GM13977 (cell line): ENCODE results near the gene ELOVL3.

Experiments
- DNase-seq: peaks from one replicate; pipeline ENCODE4 v3.0.0; 2012; ENCODE audit warnings: low spot score
- in situ Hi-C: fragments of 300-500 bp; cut with MboI; formaldehyde crosslinking; loops from one replicate; pipeline ENCODE4 v1.12.0; 2022; ENCODE audit warnings: low sequenced_read_pairs, low pct_unique_long_range_greater_than_20kb, mixed read lengths, inconsistent platforms; ENCODE audit not compliant: unreplicated experiment
- TF ChIP-seq, protein P1 (sequence below): IDR thresholded peaks from 2 replicates; pipeline ENCODE4 v1.5.1; 2012; ENCODE audit warnings: mild to moderate bottlenecking, control low read depth; ENCODE audit not compliant: insufficient read depth; ENCODE audit errors: extremely low read depth, missing control alignments

Gene ELOVL3

DNA sequence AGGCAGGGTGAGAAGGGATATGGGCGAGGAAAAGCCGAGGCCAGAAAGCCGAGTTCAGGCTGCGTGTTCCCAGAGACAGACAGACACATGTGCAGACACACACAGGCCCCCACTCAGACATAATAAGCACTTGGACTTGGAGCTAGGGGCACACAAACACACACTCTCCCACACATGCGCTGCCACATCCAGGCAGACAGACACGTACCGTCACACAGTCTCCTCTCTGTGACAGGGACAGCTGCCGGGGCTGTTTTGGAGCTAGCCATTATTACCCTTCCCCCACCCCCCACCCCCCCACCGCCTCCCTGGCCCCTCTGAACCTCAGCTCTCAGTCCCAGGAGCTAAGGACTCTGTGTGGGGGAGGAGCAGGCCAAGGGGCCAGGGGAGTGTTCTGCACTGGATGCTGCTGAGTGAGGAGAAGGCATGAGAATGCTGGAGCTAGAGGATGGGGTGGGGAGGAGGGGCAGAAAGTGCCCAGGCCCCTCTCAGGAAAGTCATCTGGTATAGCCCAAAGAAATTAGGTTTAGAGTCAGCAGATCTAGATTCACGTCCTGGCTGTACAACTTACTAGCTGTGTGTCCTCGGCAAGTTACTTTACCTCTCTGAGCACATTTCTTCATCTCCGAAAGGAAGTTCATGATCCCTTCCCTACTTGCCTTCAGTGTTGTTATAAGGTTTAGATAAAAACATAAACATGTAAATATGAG, 8.9 kb downstream of the ELOVL3 start:
- in situ Hi-C loops, result loop anchor here (25.0 kb wide), 1 partner anchor 352 kb away; no protein-coding TSS in a partner anchor
- TF ChIP-seq, protein P1, sequence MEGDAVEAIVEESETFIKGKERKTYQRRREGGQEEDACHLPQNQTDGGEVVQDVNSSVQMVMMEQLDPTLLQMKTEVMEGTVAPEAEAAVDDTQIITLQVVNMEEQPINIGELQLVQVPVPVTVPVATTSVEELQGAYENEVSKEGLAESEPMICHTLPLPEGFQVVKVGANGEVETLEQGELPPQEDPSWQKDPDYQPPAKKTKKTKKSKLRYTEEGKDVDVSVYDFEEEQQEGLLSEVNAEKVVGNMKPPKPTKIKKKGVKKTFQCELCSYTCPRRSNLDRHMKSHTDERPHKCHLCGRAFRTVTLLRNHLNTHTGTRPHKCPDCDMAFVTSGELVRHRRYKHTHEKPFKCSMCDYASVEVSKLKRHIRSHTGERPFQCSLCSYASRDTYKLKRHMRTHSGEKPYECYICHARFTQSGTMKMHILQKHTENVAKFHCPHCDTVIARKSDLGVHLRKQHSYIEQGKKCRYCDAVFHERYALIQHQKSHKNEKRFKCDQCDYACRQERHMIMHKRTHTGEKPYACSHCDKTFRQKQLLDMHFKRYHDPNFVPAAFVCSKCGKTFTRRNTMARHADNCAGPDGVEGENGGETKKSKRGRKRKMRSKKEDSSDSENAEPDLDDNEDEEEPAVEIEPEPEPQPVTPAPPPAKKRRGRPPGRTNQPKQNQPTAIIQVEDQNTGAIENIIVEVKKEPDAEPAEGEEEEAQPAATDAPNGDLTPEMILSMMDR, result no peak
- no peak for DNase-seq

DNA sequence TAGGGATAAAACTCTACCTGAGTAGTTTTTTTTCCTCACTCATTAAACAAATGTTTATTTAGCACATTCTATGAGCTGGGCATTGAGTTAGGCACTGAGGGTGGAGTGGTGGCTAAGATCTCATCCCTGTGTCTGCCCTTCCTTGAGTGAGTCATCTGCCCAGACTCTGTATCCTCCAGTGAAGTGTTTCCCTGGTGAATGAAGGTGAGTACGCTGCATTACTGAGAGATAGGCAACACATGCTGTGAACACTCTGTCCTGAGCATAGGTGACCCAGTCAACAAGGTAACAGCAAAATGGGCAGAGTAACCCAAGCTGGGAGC, 9.5 kb downstream of the ELOVL3 start:
- in situ Hi-C loops, result loop anchor here (25.0 kb wide), 1 partner anchor 352 kb away; no protein-coding TSS in a partner anchor
- TF ChIP-seq, protein P1, result no peak
- no peak for DNase-seq

DNA sequence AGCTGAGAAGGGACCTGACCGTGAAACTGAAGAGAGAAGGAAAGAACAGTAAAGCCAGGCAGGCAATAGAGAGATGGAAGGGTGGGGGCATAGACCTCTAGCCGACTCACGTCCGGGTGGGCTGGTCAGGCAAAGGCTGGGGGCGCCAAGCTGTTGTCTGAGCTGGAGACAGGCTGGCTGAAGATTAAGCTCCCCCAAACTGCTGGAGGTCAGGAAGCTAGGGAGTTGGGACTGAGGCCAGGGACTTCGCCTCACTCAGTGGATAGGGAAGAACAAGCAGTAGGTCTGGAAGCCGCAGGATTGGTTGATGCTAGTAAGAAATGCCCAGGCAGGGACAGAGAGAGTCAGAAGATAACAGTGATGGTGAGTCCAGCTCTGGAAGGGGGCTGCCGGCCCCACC, 9.9 kb downstream of the ELOVL3 start:
- TF ChIP-seq, protein P1, result no peak
- DNase-seq, result no peak
- in situ Hi-C loops, result loop anchor here (25.0 kb wide), 1 partner anchor 351 kb away; no protein-coding TSS in a partner anchor

DNA sequence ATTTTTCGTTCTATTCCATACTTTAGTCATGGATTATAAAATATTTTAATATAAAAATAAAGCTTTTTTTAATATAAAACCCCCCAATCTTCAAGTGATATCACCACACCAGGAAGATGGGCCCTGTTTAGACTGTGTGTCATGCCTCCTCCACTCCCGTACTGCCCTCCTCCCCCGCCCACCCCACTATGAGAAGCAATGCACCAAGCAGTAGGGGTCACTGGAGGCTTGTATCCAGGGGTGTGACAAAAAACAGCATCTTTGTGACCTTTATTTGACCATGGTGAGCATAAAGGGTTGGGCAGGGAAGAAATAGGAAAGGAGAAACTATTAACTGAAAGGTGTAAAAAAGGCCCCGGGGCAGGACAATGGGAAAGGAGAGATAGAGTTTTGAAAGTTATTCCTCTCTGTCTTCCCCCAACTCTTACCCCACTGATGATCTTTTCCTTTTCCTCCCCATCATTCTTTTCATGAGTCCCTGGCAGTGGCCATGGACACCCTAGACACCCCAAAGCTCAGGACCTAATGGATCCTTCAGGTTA, 11.7 kb downstream of the ELOVL3 start:
- in situ Hi-C loops, result loop anchor here (25.0 kb wide), 1 partner anchor 350 kb away; no protein-coding TSS in a partner anchor
- no peak for DNase-seq
- TF ChIP-seq, protein P1, result no peak

DNA sequence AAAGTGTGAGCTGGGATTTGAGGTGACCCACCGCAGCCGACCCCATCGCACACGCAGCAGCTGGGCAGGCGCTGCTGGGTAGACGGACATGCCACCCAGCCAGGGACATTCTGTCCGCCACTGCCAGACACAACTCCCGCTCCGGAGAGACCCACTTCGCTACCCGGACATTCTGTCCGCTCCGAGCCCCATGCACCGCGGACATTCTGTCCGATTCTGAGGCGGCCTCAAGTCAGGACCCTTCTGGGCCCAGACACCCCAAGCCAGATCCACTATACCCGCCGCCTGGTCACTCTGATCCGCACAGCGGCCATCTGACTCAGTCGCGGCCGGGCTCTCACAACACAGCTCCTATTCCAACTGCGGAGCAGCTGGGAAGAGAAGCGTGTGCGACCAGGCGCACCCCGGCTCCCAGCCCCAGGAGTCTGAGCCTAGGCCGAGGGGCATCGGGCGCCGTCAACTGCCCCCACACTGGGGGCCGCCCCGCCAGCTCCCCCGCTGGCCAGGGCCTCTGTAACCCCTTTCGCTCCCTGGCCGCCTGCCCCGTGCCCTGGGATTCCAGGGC, 14.4 kb downstream of the ELOVL3 start:
- in situ Hi-C loops, result loop anchor here (25.0 kb wide), 1 partner anchor 347 kb away; no protein-coding TSS in a partner anchor
- no peak for DNase-seq
- TF ChIP-seq, protein P1, result no peak

DNA sequence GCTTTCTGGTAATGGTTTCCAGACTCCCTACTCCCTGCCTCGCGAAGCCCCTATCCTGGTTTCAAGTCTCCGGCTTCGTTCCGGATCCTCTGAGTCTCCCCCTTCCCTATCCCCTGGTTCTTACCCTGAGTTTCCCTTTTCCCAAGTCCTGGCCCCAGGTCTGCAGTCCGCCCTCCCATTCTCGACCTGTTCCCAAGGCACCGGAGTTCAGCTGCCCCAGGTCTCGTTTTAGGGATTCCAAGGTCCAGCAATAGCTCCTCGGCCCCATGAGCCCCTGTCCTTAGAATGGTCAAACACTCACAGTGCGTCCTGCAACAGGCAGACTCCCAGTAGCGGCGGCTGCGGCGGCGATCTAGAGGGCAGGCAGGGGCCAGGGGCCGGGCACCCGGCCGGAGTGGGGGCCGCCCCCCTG, 14.9 kb downstream of the ELOVL3 start:
- in situ Hi-C loops, result loop anchor here (25.0 kb wide), 1 partner anchor 346 kb away; no protein-coding TSS in a partner anchor
- DNase-seq, result peak; percentile 48
- TF ChIP-seq, protein P1, result no peak
